ENCODE data around the gene TNIK.

- TF ChIP-seq POLR2AphosphoS5 (IDR thresholded peaks at IDR 0.05; ENCODE audit: low read depth, low read length) (no peak), POLR2A (IDR thresholded peaks at IDR 0.05; ENCODE audit: low read depth, low read length) (no peak), TAF1 (IDR thresholded peaks at IDR 0.05; ENCODE audit: low read depth, low read length) (no peak)
Observed at GRCh38 chr3:171046760-171047159, 413.4 kb downstream of the TNIK start.

Measured in GM12891 (cell line).